Measurements from ENCODE around the gene ZC3H7B.

DNA sequence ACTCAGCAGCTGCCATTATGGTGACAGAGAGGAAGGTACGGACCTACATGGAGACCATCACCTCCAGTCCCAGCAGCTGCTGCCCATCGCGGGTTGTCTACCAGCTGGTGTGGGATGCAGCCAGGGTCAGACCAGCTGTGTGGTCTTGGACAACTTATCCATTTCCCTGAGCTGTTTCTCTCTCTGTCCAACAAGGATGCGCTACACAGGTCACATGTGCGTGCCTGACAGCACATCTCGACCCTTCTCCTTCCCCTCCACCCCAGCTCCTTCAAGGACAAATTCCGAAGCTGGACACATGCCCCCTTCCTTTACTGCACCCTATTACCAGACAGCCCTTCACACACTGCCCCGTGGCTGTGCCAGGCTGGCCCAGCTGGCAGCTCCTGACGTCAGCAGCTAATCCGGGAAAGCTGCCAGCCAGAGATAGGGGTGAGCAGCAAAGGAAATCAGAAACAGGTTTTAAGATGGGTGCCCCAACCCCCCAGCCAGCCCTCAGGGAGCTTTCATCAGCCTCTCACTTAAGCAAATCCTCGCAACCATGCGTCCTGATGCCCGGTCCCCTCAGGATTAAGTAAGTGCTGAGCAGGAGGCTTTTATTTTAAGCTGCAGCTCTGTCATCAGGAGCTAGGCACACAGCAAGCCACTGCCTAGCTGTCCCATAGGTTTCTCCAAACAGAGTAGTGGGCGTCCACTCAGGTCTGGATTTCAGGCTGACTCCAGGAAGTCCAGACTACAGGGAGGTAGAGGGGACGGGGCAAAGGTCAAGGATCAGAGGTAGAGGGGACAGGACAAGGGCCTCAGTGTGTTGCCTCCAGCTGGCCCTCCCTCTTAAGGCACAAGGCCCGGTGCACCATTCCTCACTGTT, 100.7 kb downstream of the ZC3H7B start:
- no peak for TF ChIP-seq CTCF (IDR thresholded peaks at IDR 0.05 in 2 of 3, conservative IDR thresholded peaks at IDR 0.05 in 1 of 3; ENCODE audit: borderline replicate concordance in 1 of 3, insufficient read depth in 1 of 3, low read depth in 2 of 3, low read length in 2 of 3)
- TF ChIP-seq JUND (IDR thresholded peaks at IDR 0.05), result no peak
- TF ChIP-seq POLR2AphosphoS5 (IDR thresholded peaks at IDR 0.05; ENCODE audit: low read depth, low read length), result no peak
- TF ChIP-seq REST (IDR thresholded peaks at IDR 0.05; ENCODE audit: low read depth), result no peak
- no peak for TF ChIP-seq POLR2A (IDR thresholded peaks at IDR 0.05; ENCODE audit: borderline replicate concordance, extremely low read depth, insufficient read depth, insufficient read length)
- TF ChIP-seq ZBTB33 (IDR thresholded peaks at IDR 0.05; ENCODE audit: extremely low read depth, insufficient replicate concordance, low read length), result no peak
- no peak for TF ChIP-seq CEBPB (IDR thresholded peaks at IDR 0.05; ENCODE audit: low read depth)
- no peak for TF ChIP-seq EZH2 (IDR thresholded peaks at IDR 0.05)
- TF ChIP-seq ZFX (IDR thresholded peaks at IDR 0.05), result no peak
- TF ChIP-seq EZH2phosphoT487 (IDR thresholded peaks at IDR 0.05; ENCODE audit: borderline replicate concordance), result no peak
- no peak for TF ChIP-seq SRF (IDR thresholded peaks at IDR 0.05; ENCODE audit: low read depth)
- TF ChIP-seq RAD21 (IDR thresholded peaks at IDR 0.05; ENCODE audit: low read depth), result no peak
- TF ChIP-seq FOSL1 (IDR thresholded peaks at IDR 0.05; ENCODE audit: low read depth), result no peak

All from HCT116 (cell line).